Ramos (cell line): ENCODE results near the gene SLC25A21.
"Not testable (repeated sequence)": the region's sequence is repeated elsewhere in the genome, so short reads cannot be mapped to it uniquely, and the experiment has no call there.

Experiments used
- in situ Hi-C: fragments of 300-500 bp; cut with MboI; formaldehyde crosslinking; loops from one replicate; pipeline ENCODE4 v1.14.3; 2022; ENCODE audit warnings: low sequenced_read_pairs; ENCODE audit not compliant: unreplicated experiment

The SLC25A21 gene

DNA sequence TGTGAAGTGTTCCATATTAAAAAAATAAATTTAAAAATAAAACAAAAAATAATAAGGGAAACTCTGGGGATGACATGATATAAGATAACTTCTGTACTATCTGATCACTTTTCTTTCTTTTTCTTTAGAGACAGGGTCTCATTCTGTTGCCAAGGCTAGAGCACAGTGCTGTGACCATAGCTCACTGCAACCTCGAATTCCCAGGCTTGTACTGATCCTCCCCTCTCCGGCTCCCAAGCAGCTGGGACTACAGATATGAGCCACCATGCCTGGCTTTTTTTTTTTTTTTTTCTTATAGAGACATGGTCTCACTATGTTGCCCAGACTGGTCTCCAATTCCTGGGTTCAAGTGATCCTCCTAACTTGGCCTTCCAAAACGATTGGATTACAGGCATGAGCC, 14.9 kb upstream of the SLC25A21 start:
- in situ Hi-C loops: no loop called here

DNA sequence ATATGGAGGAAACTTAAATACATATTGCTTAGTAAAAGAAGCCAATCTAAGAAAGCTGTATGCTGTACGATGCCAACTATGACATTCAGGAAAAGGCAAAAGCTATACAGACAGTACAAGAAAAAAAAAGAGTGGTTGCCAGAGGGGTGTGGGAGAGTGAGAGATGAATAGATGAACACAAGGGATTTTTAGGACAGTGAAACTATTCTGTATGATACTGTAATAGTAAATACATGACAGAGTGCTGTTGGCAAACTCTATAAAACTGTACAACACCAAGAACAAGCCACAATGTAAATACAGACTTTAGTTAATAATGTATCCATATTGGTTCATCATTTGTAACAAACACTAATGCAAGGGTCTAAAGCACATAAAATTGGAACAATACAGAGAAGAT, 14.5 kb upstream of the SLC25A21 start:
- in situ Hi-C loops: no loop called here

DNA sequence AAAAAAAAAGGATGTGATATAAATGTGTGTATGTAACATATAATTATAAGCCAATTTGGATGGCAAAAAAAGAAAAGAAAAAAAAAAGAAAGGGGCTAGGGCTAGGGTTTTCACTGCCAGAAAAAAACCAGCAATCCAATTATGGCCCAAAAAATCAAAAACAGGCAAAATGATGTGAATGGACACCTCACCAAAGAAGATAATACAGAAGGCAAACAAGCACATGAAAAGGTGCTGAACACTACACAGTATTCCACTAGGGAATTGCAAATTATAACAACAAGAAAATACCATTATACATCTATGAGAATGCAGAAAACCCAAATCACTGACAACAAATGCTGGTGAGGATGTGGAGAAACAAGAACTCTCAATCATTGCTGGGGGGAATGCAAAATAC, 13.3 kb upstream of the SLC25A21 start:
- in situ Hi-C loops: no loop called here

DNA sequence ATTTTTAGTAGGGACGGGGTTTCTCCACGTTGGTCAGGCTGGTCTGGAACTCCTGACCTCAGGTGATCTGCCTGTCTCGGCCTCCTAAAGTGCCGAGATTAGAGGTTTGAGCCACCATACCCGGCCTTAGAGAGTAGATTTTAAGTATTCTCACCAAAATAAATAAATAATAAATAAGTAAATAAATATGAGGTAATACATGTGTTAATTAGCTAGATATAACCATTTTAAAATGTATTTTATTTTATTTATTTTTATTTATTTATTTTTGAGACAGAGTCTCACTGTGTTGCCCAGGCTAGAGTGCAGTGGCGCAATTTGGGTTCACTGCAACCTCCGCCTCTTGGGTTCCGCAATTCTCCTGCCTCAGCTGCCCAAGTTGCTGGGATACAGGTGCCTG, 12.1 kb upstream of the SLC25A21 start:
- in situ Hi-C loops: not testable (repeated sequence)

DNA sequence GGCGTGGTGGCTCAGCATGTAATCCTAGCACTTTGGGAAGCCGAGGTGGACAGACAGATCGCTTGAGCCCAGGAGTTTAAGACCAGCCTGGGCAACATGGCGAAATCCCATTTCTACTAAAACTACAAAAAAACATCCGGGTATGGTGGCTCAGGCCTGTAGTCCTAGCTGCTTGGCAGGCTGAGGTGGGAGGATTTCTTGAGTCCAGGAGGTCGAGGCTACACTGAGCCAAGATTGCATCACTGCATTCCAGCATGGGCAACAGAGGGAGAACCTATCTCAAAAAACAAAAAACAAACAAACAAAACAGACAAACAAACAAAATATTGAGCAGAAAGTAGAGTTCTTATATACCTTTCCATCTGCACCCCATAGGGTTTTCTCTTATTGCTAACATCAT, 9.0 kb upstream of the SLC25A21 start:
- in situ Hi-C loops: no loop called here

DNA sequence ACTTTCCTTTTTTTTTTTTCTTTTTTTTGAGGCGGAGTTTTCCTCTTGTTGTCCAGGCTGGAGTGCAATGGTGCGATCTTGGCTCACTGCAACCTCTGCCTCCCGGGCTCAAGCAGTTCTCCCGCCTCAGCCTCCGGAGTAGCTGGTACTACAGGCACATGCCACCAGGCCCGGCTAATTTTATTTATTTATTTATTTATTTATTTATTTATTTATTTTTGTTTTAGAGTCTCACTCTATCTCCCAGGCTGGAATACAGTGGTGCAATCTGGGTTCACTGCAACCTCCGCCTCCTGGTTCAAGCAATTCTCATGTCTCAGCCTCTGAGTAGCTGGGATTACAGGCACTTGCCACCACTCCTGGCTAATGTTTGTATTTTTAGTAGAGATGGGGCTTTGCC, 8.5 kb upstream of the SLC25A21 start:
- in situ Hi-C loops: not testable (repeated sequence)

DNA sequence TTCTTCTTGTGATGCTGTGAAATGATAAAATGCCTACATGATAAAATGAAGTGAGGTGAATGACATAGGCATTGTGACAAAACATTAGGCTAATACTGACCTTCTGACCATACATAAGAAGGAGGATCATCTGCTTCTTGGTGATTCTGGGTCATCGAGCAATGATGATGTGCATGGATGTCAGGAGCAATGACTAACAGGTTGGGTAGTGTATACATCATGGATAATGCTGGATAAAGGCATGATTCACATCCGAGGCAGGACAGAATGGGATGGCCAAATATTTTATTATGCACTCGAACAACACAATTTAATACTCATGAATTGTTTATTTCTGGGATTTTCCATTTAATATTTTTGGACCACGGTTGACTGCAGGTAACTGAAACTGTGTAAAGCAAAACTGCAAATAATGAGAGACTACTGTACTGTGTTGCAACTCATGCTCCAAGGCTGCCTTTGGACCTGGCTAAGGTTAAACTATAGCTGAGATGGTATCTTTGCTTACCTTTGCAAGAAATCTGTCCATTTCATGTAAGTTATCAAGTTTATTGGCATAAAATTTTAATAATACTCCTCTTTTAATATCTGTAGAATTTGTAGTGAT, 7.6 kb upstream of the SLC25A21 start:
- in situ Hi-C loops: no loop called here

DNA sequence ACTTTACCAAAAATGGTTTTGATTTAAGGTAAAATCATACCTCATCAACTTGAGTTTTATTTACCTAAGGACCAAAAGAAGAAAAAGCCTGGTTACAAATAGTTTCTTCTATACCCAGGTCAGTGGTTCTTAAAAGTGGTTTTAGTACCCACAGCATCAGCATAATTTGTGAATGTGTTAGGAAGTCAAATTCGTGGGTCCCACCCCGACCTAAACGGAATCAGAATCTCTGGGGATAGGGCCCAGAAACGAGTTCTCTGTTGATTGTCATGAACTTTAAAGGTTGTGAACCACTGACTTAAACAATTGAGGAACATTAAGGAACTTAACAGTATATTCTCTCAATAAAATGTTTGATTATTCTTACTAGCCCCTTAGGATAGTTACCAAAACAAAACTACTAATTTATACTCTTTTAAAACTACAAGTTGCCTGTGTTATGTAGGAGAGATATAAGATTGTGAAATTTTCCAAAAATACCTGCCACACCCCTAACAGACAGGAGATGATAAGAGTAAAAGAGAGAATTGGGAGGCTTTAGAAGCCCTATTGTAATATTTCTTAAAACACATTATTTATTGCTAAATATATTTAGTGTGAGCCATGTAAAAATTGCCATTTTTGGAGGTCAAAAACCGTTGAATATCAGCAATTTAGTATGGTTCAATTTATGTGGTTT, 669 bp upstream of the SLC25A21 start:
- in situ Hi-C loops: no loop called here

DNA sequence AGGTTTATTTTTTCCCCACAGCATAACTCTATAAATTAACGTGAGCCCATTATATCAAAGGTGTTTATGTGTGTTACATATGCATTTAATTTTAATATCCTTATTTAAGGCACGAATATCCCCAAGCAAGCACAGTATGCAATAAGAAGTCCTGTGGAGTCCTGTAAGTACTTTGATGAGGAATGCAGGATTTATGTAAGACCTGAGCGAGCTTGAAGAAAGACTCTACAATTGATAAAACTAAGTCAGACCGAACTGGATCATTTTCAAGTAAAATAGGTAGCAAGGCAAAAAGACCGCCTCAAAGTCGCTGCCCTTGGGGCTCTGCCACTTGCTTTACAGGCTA, 755 bp downstream of the SLC25A21 start:
- in situ Hi-C loops: no loop called here

DNA sequence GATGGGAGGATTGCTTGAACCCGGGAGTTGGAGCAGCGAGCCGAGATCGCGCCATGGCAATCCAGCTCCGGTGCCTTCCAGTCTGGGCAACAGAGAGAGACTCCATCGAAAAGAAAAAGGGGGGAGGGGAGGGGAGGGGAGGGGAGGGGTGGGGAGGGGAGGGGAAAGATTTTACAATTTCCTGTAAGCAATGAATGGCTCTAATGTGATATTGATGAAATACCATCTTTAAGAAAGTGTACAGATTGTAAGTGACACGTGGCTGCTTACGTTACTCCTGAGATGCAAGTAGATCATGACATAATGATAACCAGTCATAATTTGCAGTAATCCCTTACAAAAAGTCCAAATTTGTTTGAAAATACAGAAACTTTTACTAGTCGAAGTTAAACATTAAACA, 1.4 kb downstream of the SLC25A21 start:
- in situ Hi-C loops: no loop called here

DNA sequence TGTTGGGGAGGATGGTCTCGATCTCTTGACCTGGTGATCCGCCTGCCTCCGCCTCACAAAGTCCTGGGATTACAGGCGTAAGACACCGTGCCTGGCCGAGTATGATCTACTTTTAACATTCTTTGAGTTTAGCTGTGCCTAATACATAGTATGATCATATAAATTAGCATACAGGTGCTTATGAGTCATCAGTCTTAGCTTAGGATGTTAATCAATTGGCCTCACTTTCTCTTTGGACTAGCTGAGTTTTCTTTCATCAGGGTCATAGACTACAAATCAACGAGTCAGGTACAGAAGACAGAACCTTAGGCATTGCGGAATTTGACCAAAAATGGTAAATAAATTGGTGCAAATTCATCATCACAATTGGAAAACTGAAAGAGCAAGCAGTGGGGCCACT, 2.2 kb downstream of the SLC25A21 start:
- in situ Hi-C loops: no loop called here

DNA sequence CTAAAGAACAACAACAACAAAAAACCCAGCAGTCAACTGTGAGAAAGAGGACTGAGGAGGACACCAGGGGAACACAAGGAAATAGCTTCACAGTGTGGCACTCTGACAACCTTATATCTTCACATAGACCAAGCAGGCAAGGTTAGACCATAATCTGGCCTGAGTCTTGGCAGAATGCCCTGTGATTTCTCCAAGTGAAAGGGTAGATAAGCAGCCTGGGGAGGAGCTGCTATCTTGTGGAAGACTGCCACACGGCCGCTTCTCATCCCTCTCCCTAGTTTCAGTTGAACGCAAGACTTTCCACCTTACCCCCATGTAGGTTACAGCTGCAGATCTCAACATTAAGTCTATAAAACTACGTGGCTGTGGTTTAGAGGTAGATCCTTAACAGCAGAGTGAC, 3.7 kb downstream of the SLC25A21 start:
- in situ Hi-C loops: no loop called here

DNA sequence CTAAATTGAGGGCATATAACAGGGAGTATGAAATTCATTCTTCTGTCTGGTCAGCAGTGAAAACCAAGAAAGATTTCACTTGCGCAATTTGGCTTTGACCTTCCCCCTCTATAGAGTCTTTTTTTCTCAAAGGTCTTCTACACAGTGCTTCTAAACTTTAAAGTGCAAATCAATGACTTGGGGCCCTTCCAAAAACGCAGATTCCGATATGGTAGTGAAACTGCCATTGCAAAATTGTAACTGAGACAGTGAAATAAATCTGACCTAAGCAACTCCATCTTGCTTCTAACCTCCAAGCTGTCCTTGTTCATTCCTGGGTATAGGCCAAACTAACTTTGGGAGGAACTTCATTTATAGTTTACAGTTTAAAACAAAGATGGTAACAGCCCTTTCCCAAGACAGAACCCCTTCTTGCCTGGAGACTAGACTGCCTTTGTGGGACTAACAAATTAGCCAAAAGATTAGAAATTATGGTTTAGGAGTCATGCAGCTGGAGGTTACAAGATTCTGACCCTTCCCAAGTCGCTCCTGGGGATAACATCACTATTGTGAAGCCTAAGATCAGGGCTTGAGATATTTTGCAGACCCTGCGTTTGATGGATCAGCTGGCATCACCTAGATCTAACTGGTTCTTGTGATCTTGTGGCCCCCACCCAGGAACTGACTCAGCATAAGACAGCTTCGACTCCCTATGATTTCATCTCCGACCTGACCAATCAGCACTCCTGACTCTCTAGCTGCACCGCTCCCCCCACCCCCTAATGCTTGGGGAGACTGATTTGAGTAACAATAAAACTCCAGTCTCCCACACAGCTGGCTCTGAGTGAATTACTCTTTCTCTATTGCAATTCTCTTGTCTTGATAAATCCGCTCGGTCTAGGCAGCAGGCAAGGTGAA, 5.0 kb downstream of the SLC25A21 start:
- in situ Hi-C loops: no loop called here

DNA sequence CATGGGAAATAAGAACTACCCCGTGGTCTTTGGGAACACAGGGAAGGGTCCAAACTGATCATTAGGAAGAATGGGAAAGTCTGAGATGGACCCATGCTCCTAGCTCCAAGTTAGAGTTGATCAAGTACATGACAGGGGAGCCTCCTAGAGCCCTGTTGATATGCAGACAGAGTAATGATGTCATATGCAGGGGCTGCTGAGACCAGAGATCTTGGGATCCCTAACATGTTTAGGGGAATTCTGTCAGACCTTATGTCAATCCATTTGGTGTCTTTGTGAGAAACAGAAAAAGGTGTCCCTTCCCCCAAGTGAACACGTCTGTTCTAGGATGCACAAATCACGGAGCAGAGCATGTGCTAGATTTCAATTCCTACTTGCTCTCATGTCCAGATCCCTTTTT, 6.6 kb downstream of the SLC25A21 start:
- in situ Hi-C loops: no loop called here

DNA sequence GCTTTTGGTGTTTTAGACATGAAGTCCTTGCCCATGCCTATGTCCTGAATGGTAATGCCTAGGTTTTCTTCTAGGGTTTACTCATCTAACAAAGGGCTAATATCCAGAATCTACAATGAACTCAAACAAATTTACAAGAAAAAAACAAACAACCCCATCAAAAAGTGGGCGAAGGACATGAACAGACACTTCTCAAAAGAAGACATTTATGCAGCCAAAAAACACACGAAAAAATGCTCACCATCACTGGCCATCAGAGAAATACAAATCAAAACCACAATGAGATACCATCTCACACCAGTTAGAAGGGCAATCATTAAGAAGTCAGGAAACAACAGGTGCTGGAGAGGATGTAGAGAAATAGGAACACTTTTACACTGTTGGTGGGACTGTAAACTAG, 10.1 kb downstream of the SLC25A21 start:
- in situ Hi-C loops: not testable (repeated sequence)

DNA sequence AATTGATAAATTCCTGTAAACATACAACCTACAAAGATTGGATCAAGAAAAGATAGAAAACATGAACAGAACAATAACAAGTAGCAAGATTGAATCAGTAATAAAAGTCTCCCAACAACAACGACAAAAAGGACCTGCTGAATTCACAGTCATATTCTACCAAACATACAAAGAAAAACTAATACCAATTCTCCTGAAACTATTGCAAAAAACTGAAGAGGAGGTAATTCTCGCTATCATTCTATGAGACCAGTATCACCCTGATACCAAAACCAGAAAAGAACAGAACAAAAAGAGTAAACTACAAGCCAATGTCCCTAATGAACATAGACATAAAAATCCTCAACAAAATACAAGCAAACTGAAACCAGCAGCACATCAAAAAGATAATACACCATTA, 14.4 kb downstream of the SLC25A21 start:
- in situ Hi-C loops: no loop called here

DNA sequence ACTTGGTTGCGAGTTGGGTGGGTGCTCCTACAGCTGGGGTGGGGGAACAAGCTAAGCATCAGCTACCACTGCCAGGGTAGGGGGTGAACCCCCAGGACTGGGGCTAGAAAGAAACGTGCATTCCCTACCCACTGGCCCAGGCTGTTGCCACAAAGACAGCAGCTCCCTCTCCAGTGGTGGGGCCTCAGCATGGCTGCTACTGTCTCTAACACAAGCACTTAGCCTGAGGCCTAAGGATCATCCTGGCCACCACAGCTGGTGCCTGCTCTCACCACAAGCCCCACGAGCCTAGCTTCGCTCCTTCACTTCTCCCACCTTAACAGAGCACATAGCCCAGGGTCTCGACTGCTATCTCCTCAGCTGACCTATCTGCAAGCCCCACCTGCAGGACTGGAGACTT, 18.9 kb downstream of the SLC25A21 start:
- in situ Hi-C loops: no loop called here

DNA sequence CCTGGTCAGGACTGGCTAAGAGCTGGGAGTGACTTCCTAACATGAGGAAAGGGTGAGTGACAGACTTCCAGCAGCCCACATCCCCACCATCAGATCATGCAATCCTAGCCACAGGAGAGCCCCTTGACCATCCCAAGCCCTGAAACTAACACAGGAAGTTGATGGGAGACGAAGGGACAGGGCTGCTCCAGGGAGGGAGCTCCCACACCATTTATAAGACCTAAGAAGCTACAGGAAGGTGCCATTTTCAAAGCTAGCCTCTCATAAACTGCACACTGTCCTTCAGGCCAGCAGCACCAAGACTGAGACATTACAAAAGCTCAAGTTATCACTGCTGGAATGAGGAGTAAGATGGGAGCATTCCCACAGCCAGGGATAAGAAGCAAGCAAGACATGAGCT, 19.4 kb downstream of the SLC25A21 start:
- in situ Hi-C loops: no loop called here

DNA sequence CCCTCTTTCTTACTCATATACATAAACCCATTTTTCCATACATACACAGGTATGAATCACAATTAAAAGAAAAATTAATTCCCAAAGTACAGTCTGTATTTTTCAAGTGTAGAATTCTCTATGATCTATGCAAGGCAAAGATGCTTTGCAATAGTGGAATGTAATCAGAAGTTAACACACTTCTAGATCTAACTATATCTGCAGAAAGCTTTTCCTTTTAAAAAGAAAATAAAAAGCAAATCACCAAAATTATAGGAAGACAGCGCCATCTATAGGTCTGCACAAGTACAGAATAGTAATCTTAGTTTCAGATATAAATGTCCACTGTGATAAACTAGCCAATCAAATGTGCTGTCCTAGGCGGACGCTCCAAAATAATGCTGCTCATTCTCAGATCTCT, 22.0 kb downstream of the SLC25A21 start:
- in situ Hi-C loops: no loop called here

DNA sequence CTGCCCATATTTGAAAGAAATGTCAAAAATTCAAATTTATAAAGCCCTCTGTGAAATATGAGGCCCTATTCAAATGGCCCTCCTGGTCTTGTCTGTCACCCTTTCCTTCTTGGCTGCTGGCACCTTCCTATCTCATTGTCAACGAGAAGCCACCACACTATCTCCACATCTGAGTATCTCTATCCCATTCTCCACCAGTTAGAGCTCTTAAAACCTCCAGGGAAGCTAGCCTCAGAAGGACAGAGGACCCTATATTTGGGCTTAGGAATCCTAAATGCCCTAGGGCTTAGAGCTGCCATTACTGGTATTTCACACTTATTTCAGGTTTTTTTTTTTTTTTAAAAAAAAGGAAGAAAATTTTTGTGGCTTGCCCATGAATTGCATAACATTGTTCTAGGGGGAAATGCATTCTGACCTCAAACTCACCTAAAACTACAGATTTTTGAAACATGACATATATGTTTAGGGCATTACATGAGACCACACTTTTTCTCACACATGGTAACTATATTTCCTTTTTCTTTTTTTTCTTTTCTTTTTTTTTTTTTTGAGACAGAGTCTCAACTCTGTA, 25.0 kb downstream of the SLC25A21 start:
- in situ Hi-C loops: no loop called here

DNA sequence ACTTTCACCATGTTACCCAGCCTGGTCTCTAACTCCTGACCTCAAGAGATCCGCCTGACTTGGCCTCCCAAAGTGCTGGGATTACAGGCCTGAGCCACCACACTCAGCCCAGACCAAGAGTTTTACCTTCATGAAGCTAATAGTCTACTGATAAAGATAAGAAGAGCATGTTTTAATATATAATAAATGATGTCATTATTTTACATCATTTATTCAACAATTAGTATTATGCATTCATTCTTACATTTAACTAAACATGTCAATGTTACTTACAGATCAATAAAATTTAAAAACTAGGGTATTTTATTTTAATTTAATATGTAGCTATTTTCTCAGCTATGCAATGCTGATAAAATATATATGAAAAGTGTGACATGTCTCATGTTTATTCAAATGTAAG, 26.0 kb downstream of the SLC25A21 start:
- in situ Hi-C loops: not testable (repeated sequence)
